HUES48 (cell line): ENCODE results near the gene FAM43A.

ENCODE experiments used
- H3K27ac ChIP-seq: one replicate; pipeline ENCODE4 v1.7.0; 2013; ENCODE audit warnings: low read depth, low read length, inconsistent platforms
- H3K27me3 ChIP-seq: 2 replicates; pipeline ENCODE4 v1.6.1; 2013; ENCODE audit warnings: mild to moderate bottlenecking, low read length; ENCODE audit not compliant: control insufficient read depth, insufficient read depth
- H3K36me3 ChIP-seq: 2 replicates; pipeline ENCODE4 v1.6.1; 2013; ENCODE audit warnings: low read length; ENCODE audit not compliant: control insufficient read depth, insufficient read depth
- H3K4me1 ChIP-seq: 2 replicates; pipeline ENCODE4 v1.6.1; 2013; ENCODE audit warnings: mild to moderate bottlenecking, low read length; ENCODE audit not compliant: control insufficient read depth, insufficient read depth
- H3K4me3 ChIP-seq: 2 replicates; pipeline ENCODE4 v1.5.1; 2013; ENCODE audit warnings: mild to moderate bottlenecking, low read depth, low read length
- H3K9ac ChIP-seq: 2 replicates; pipeline ENCODE4 v1.6.1; 2013; ENCODE audit warnings: mild to moderate bottlenecking, low read depth, low read length, moderate library complexity
- H3K9me3 ChIP-seq: 2 replicates; pipeline ENCODE4 v1.6.1; 2013; ENCODE audit warnings: low read length; ENCODE audit not compliant: control insufficient read depth, insufficient read depth

FAM43A gene

DNA sequence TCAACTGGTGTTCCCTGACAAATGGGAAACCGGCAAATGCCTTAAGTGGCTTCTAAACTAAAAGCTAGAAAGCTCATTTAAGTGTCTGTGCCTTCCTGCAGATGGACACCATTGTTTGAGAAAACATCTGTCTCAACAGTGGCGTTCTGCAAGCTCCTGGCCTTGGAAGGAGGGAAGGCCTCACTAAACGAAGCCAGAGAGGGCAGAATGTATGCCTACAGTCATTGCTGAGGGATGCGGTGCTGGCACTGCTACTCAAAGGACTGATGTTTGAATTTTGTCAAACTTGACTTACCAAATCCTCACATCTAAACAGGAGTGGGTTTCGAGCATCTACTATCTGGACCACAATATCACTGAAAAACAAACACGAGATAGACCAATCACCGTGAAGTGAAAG is 25.9 kb upstream of the FAM43A start:
- no peaks in the 10 kb centered on the region for H3K9me3 ChIP-seq
- H3K9ac ChIP-seq = no peak overlapping the region
- peaks cover 74% of the 10 kb centered on the region for H3K36me3 ChIP-seq
- peaks cover 5% of the 10 kb centered on the region for H3K4me1 ChIP-seq
- no peaks in the 10 kb centered on the region for H3K27me3 ChIP-seq
- no peak overlapping the region for H3K4me3 ChIP-seq
- H3K27ac ChIP-seq = no peak overlapping the region

DNA sequence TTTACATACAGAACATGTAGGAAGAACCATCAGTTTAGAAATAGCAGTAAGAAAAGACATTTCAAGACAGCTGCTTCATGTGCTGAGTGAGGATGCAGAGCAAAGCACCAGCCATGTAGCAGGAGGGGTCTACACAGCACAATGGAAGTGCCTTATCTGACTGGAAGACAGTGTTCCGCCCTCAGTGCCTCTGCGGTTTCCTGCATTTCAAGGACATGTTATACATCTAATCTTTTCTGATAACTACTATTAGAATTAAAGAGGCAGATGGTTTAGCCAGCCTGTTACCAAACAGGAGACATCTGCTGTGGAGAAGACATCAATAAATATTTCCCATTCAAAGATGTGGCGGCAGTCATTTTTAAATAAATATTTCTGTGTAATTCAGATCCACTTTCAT is 24.3 kb upstream of the FAM43A start:
- no peaks in the 10 kb centered on the region for H3K27me3 ChIP-seq
- H3K9ac ChIP-seq = no peak overlapping the region
- H3K36me3 ChIP-seq = peaks cover 85% of the 10 kb centered on the region
- no peaks in the 10 kb centered on the region for H3K9me3 ChIP-seq
- H3K4me3 ChIP-seq = no peak overlapping the region
- no peaks in the 10 kb centered on the region for H3K4me1 ChIP-seq
- H3K27ac ChIP-seq = no peak overlapping the region

DNA sequence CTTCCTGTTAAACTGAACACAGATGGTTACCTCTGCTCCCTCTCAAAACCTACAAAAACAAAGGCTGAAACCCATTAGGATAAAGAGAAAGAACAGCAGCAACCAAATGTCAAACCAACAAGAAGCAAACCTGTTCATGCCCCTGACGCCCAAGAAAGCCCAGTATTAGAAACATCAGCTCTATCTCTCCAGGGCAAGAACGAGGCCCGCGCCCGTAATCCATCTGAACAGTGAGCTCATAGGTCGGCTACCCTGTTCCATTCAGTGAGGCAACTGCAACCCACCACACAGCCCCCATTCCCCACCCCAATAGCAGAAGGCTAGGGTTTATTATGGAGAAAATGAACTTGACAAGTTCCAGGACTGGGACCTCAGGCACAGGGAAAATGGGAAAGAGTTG is 23.7 kb upstream of the FAM43A start:
- H3K27ac ChIP-seq = no peak overlapping the region
- H3K9ac ChIP-seq = no peak overlapping the region
- H3K36me3 ChIP-seq = peaks cover 90% of the 10 kb centered on the region
- H3K9me3 ChIP-seq = no peaks in the 10 kb centered on the region
- H3K4me3 ChIP-seq = no peak overlapping the region
- H3K4me1 ChIP-seq = no peaks in the 10 kb centered on the region
- no peaks in the 10 kb centered on the region for H3K27me3 ChIP-seq

DNA sequence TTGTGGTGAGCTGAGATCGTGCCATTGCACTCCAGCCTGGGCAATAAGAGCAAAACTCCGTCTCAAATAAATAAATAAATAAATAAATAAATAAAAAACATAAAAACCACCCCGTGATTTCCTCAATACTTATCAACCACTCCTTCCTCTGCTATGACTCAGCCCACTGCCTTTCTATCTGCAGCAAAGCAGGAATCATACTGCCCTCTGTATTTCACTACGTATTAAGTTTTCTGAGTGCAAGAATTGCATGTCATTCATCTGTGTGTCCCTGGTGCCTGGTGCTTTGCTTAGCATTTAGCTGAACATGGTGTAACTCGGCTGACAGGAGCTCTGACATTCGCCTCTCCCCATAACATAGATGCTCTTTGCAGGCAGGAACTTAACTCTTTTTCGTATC is 20.8 kb upstream of the FAM43A start:
- no peaks in the 10 kb centered on the region for H3K27me3 ChIP-seq
- no peak overlapping the region for H3K27ac ChIP-seq
- H3K36me3 ChIP-seq = peaks cover 81% of the 10 kb centered on the region
- no peak overlapping the region for H3K9ac ChIP-seq
- no peaks in the 10 kb centered on the region for H3K4me1 ChIP-seq
- H3K4me3 ChIP-seq = no peak overlapping the region
- no peaks in the 10 kb centered on the region for H3K9me3 ChIP-seq

DNA sequence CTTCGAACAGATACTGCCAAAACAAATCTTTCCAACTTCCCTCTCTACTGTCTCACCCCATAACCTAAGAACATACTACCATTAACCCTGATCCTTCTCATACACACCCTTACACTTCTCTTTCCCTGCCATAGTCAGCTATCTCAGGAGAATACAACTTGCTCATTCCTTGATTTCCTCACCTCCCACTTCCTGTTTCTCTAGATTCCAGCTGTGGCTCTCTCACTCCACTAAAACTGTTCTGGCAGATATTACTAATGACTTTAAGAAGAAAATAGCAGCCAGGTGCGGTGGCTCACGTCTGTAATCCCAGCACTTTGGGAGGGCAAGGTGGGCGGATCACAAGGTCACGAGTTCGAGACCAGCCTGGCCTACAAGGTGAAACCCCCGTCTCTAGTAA is 18.3 kb upstream of the FAM43A start:
- Histone ChIP-seq H3K9ac (no peak overlapping the region), H3K27me3 (no peaks in the 10 kb centered on the region), H3K9me3 (no peaks in the 10 kb centered on the region), H3K4me1 (peaks cover 7% of the 10 kb centered on the region), H3K27ac (no peak overlapping the region), H3K36me3 (peaks cover 61% of the 10 kb centered on the region), H3K4me3 (no peak overlapping the region)

DNA sequence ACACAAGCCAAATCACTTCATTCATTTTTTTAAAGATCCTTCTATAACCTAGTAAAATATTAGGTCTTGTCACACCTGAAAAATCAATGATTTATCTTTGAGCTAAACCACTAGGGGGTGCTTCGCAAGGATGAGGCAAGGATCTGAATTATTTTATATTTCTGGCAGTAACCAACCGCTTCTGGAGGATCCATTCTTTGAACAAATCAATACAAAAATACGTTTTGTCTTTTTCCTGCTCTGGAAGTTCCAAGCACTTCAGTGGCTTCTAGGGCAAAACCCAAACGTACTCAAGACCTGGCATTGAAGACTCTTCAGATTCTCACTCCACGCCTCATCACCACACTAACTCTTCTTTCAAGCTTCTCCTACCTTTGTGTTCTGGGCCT is 14.2 kb upstream of the FAM43A start:
- H3K4me3 ChIP-seq = peak overlapping the region; percentile 99
- peak overlapping the region; percentile 86 for H3K27ac ChIP-seq

DNA sequence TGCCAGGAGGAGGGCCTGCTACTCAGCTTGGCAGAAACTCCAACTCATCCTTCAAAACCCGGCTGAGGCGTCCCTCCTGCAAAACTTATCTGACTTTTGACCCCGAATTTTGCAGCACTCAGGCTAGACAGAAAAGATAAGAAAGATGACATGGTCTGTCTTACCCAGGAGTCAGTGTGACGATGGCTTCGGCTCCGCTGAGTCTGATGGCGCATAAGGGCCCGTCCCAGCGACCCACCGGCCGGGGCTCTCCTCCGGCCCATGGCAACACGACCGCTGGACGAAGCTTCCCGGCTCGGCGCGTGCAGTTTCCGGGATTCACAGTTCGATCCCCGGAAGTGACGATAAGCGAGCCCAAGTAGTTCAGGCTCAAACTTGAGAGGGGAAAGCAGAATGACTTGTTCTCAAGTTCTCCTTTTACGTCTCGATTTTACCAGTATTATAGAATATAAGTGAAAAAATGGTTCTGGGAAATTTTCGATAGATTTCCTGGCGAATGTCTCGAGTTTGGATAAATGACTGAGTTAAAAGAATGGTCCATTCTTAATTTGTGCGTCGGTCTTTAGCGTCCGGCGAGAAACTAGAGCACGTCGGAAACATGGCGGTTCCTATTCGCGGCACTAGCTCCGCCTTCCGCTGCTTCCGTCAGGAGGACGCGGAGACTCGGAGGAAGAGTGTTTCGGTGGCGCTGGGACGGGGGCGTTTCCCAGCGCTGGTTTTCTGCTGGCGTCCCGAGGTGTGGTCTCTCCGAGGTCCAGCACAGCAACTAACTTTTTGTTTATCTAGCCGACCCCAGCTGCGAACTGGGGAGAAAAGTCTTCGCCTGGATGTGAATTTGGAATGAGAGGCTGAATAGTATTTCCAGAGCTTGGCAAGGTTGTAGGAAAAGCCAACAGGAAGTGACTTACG is 13.5 kb upstream of the FAM43A start, which contains the start of gene LSG1:
Gene LSG1 (minus strand): TSS at position 292 of the 909 bp plus-strand sequence. CDS start 29 bp downstream, at position 263.
- Histone ChIP-seq H3K4me3 (peak within 1 kb of the TSS; percentile 99), H3K9me3 (no peaks in the 10 kb centered on the region), H3K27me3 (no peaks in the 10 kb centered on the region; the same call in 1 of the 2 replicates), H3K27ac (peak within 1 kb of the TSS; percentile 86), H3K9ac (peak within 1 kb of the TSS; percentile 93), H3K4me1 (peaks cover 7% of the 10 kb centered on the region), H3K36me3 (peaks cover 23% of the 10 kb centered on the region)

More for the DNA sequence above, 14.2 kb upstream of the FAM43A start:
- Histone ChIP-seq H3K9me3 (no peaks in the 10 kb centered on the region), H3K36me3 (peaks cover 27% of the 10 kb centered on the region), H3K4me1 (peaks cover 7% of the 10 kb centered on the region), H3K27me3 (no peaks in the 10 kb centered on the region), H3K9ac (peak overlapping the region; percentile 93)

DNA sequence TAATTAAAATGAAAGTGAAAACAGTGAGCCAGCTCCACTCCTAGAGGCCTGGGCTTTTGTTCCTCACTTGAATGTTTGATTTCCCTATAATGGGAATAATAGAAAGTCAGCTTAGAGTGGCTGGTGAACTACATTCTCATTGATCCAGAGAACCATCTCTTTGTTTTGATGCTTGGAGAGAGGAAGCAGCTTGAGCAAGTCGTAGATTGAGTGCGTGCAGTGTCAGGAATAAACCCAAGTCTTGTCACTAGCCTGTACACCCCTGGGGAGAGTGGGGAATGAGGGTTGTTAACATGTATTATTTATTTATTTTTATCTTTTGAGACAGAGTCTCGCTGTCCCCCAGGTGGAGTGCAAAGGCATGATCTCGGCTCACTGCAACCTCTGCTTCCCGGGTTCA is 12.8 kb upstream of the FAM43A start:
- H3K4me3 ChIP-seq = peak overlapping the region; percentile 99
- no peaks in the 10 kb centered on the region for H3K9me3 ChIP-seq
- peak overlapping the region; percentile 93; the same call in 1 of the 2 replicates for H3K9ac ChIP-seq
- peaks cover 23% of the 10 kb centered on the region for H3K36me3 ChIP-seq
- peak overlapping the region; percentile 86 for H3K27ac ChIP-seq
- H3K27me3 ChIP-seq = no peaks in the 10 kb centered on the region; the same call in 1 of the 2 replicates
- H3K4me1 ChIP-seq = peaks cover 7% of the 10 kb centered on the region

DNA sequence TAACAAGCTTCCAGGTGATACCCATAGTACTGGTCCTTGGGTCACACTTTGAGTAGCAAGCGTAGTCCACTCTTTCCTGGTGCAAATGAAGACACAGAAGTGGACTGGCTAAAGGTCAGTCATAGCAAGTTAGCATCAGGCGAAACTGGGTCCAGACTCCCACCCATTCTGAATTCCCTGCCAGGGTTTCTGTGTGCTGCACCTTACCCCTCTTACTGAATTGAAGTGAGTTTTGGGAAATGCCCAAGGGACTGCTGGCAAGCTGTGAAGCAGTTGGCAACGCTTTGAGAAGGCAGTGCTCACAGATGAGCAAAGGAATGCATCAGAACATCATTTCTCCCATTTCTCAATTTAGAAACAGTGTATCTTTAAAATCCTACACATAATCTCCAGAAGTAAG is 11.9 kb upstream of the FAM43A start:
- Histone ChIP-seq H3K4me3 (no peak overlapping the region), H3K9me3 (no peaks in the 10 kb centered on the region), H3K27ac (no peak overlapping the region), H3K4me1 (peaks cover 7% of the 10 kb centered on the region), H3K36me3 (peaks cover 15% of the 10 kb centered on the region), H3K27me3 (no peaks in the 10 kb centered on the region; the same call in 1 of the 2 replicates), H3K9ac (no peak overlapping the region)

DNA sequence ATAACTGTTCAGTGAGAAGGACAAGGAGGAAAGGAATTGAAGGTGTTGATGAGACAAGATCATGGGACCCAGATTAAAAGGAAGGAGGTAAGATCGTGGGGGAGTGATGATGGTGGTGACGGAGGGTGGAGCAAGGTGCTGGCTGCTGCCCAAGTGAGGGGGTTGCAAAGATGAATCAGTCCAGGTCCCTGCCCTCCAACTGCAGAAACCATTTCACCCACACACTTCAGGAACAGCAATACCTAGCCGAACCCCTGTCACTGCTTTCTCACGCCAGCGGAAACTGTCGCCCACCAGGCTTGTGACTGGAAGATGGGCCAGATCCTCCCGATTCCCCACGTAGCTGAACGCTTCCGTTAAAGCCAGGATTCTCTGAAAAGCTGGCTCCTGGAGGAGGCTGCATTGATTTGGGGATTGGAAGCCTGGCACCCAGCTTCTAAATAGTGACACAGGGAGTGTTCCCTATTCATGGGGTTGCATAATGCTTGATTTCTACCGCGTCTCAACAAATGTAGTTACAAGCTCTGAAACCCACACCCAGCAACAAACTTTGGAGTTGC is 10.5 kb upstream of the FAM43A start:
- no peaks in the 10 kb centered on the region; the same call in 1 of the 2 replicates for H3K27me3 ChIP-seq
- H3K36me3 ChIP-seq = peaks cover 2% of the 10 kb centered on the region; the same call in 1 of the 2 replicates
- no peaks in the 10 kb centered on the region for H3K9me3 ChIP-seq
- no peak overlapping the region for H3K27ac ChIP-seq
- H3K4me1 ChIP-seq = peaks cover 7% of the 10 kb centered on the region
- H3K4me3 ChIP-seq = no peak overlapping the region
- no peak overlapping the region for H3K9ac ChIP-seq

DNA sequence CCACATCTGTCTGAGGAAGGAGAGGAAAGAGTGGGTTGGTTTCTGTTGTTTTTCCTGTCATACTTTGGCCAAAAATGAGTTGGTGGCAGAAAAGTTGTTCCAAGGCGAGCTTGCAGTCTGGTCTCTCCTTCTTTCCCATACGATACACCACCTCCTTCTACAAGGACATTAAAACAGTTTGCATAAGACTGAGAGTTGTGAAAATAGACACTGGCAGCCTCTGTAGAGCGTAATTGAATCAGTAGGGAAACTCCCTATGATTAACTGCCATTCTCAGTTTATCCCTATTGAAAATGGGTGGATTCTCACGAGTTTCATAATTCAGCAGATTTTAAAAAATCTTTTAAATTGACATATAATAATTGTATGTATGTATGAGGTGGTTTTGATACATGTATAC is 10.0 kb upstream of the FAM43A start:
- Histone ChIP-seq H3K9me3 (no peaks in the 10 kb centered on the region), H3K9ac (no peak overlapping the region), H3K36me3 (no peaks in the 10 kb centered on the region), H3K4me1 (peaks cover 7% of the 10 kb centered on the region), H3K4me3 (no peak overlapping the region), H3K27me3 (no peaks in the 10 kb centered on the region; the same call in 1 of the 2 replicates), H3K27ac (no peak overlapping the region)
